Daoy (cell line): ENCODE data around the gene PTK6. TPM values are rescaled to one million over a fixed set of nuclear protein-coding genes. Genes with fewer than 3 reads are reported as not detected.

Experiments used
- DNase-seq: peaks from one replicate; pipeline ENCODE4 v3.0.0-alpha.2; 2015; ENCODE audit warnings: low read depth
- total RNA-seq: library from RNA; depleted of rRNA; stranded (reverse); fragments of >200 nt; shearing (Covaris generic); gene quantifications from 2 replicates; pipeline ENCODE4 v1.2.3, GENCODE V29; 2014

PTK6 gene
- total RNA-seq, 1 experiment from 2014 or later = not detected

- DNase-seq = no peak
Measured at GRCh38 chr20:63543733-63544132, 6.6 kb upstream of the PTK6 start.

GRCh38 chr20:63543131-63543530, 6.0 kb upstream of the PTK6 start:
- no peak for DNase-seq

GRCh38 chr20:63542696-63543095, 5.5 kb upstream of the PTK6 start:
- no peak for DNase-seq

- no peak for DNase-seq
Measured at GRCh38 chr20:63542031-63542559, 4.9 kb upstream of the PTK6 start.

GRCh38 chr20:63541371-63541770, 4.2 kb upstream of the PTK6 start:
- no peak for DNase-seq

- no peak for DNase-seq
Measured at GRCh38 chr20:63540417-63541186, 3.4 kb upstream of the PTK6 start.

- DNase-seq = no peak
Measured at GRCh38 chr20:63539441-63540370, 2.5 kb upstream of the PTK6 start.

- no peak for DNase-seq
Measured at GRCh38 chr20:63539092-63539430, 1.9 kb upstream of the PTK6 start.

GRCh38 chr20:63538204-63539091, 1.3 kb upstream of the PTK6 start:
- DNase-seq = no peak

- DNase-seq = peak; percentile 92
Measured at GRCh38 chr20:63537525-63538203, 488 bp upstream of the PTK6 start.

GRCh38 chr20:63536241-63536977, 767 bp downstream of the PTK6 start:
- peak; percentile 66 for DNase-seq

- no peak for DNase-seq
Measured at GRCh38 chr20:63534831-63535651, 2.1 kb downstream of the PTK6 start.

GRCh38 chr20:63534427-63534830, 2.7 kb downstream of the PTK6 start:
- DNase-seq = no peak

- no peak for DNase-seq
Measured at GRCh38 chr20:63533871-63534393, 3.2 kb downstream of the PTK6 start.

- no peak for DNase-seq
Measured at GRCh38 chr20:63533388-63533787, 3.8 kb downstream of the PTK6 start.

- DNase-seq = no peak
Measured at GRCh38 chr20:63532449-63532971, 4.7 kb downstream of the PTK6 start.

GRCh38 chr20:63531686-63532448, 5.3 kb downstream of the PTK6 start:
- no peak for DNase-seq

GRCh38 chr20:63530788-63531160, 6.4 kb downstream of the PTK6 start:
- no peak for DNase-seq
